Activated T-cell treated with anti-CD3 and anti-CD28 coated beads for 48 hours (primary cell): ENCODE data around the gene HDAC4.

Experiments used
- DNase-seq: peaks from one replicate; pipeline ENCODE4 v3.0.0-alpha.2; 2020; ENCODE audit warnings: low read depth

HDAC4 gene

DNA sequence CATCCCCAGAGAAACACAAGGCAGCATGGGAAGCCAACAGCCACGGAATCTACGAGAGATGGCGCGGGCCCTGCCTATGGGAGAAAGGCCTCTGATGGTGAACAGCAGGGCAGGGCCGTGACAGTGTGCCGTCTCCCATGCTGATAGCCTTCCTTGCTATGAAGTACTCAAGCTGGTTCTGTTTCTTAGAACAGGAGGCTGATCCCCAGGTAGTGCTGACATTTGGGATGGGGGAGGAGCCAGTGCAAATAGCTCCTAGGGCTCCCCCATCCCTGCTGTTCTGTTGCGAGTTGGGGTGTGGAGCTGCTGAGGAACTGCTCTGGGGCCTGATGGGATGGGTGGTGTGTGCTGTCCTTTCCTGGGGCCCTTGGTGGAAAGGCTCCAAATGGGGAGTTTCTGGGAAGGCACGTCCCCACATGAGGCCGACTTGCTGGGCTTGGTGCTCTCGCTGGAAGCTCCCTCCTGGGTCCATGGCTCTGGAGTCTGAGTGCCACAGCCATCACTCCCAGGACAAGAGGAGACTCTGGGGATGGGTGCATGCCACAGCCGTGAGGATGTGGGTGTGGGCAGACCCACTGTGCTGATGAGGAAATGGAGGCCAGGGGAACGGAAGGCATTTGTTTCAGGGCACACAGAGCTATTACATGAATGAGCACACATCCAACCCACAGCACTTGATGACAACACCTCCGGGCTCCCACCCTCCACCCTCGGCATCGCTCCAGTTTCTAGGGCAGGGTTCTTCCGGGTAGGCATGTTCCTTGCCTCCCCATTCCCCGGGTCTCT is 246.8 kb downstream of the HDAC4 start:
- no peak for DNase-seq

GRCh38 chr2:239152916-239153305 is 247.9 kb downstream of the HDAC4 start:
- no peak for DNase-seq

DNA sequence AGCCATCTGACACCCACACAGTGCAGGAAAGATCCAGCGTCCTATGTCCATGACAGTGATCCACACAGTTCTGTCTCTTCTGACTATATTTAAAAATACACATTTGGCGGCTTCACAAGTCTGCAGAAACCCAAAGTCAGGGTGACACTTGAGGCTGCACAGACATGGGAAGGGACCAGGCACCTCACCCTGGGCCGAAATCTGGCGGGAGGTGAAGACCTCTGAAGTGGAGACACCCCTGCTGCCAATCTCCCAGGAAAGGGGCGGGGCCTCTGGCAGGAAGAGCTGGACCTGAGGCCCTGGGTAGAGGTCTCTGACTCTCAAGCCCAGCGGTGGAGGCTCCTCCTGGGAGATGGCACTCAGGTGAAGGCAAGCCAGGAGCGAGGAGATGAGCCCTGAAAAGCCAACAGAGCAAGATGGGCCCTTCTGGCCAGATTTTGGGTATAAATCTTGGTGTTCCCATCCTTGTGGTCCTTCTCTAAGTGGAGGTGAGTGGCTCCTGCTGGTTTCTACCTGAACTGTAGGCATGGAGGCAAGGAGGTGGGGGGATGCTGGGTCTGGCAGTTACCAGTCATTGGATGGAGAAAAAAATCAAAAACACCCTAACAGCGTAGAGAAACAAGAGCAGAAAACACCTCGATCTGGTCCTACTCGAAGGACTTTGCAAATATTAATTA is 248.4 kb downstream of the HDAC4 start:
- DNase-seq, result no peak

DNA sequence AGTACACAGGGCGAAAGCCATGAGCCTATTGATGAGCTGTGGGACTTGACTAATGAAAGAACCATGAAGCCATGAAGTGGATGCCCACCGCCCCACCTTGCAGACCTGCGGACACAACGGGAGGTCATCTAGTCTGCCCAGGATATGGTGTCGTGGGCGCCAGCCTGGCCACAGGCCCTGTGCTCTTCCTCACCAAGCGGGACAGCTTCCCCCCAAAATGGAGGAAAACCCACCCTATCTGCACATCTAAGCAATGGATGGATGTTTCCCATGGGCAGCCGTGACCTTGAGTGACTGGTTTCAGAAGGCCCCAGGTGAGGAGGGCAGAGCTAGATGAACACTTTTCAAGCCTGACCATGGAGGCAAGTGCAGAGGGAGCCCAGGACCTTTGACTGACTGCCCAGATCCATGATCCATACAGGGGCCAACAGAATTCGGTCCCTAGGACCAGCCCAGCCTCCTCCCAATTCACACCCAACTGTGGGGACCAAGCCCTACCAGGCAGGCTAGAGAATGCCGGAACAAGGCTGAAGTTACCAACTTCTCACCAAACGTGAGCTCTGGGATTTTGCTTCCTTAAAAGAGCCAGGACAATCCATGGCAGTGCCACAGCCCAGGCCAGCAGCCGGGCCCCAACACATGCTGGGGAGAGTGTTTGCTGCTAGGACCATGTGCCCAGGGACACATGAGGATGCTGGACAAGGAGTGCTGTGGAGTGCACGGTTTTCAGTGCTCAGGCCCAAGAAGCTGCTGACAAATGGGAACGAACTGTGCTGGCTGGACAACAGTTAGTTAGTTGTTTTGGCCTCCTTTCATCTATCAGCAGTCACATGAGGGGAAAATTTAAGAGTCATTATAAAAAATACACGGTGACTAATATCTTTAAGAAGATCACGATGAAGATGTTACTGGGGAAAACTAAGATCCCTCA is 249.4 kb downstream of the HDAC4 start:
- DNase-seq, result no peak

GRCh38 chr2:239150125-239151011 is 250.5 kb downstream of the HDAC4 start:
- no peak for DNase-seq

DNA sequence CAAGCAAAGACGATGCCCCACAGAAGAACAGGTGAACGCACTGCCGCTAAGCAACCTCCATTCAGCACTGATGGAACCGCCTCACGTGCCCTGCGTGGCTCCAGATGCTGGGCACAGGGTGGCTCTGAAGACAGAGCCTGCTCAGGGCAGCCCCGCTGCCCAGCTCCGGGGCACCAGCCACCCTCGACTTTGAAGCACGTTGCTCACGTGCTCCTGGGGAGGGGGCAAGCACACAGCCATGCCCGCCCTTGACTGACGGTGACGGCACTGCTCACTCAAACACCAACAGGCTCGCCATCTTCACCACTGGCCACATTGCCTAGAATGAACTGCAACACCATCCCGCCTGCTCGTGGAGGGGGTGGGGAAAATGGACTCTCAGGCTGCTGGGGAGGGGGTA is 251.3 kb downstream of the HDAC4 start:
- DNase-seq, result no peak

DNA sequence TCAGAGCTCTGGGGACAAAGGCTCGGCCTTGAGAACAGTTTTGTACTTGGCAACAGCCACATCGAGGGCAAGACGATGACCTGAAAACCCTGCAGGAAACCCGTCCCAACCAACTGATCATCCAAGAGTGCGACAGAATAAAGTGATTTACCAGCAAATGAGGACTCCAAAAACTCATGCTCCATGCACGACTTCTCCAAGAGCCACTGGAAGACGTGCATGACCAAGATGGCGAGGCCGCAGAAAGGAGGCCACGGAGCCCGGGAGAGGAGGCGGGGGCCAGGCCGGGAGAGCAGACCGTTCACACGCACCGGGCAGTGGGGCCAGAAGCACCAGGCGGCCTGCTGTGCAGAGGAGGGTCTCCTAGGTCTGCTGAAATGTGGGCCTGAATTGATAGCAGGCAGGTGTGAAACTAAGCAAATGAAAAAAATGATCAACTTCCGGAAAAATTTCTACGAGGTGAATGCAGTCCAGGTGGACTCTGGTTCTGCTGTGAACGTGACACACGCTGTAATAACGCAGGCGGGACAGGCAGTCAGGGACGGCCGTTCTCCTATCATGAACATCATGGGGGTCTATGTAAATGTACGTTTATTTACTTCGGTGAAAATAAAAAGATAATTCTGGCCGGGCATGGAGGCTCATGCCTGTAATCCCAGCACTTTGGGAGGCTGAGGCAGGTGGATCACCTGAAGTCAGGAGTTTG is 252.2 kb downstream of the HDAC4 start:
- no peak for DNase-seq

DNA sequence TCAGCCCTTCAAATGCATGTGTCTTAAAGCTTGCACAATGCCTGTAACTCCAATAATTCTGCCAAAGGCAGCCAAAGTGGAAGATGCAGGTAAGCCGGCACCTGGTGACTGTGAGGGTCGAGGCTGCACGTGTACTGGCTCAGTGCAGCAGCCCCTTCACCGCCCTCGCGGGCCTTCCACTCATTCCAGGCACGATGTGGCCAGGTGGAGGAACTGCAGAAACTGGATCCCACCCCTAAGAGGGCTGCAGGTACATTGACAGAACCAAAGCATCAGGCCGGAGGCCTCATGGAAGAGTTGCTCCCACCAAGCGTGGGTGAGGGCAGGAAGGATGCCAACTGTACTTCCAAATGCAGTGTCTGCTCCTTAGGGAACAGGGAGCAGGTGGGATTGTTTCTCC is 253.4 kb downstream of the HDAC4 start:
- DNase-seq, result no peak

- no peak for DNase-seq
These were observed 254.1 kb downstream of the HDAC4 start for GRCh38 chr2:239146741-239147181.

- DNase-seq, result no peak
These were observed 254.7 kb downstream of the HDAC4 start for GRCh38 chr2:239146011-239146641.

- DNase-seq, result no peak
These were observed 255.2 kb downstream of the HDAC4 start for GRCh38 chr2:239145601-239146000.

GRCh38 chr2:239145106-239145505 is 255.7 kb downstream of the HDAC4 start:
- DNase-seq, result no peak

GRCh38 chr2:239144713-239144999 is 256.2 kb downstream of the HDAC4 start:
- no peak for DNase-seq

GRCh38 chr2:239143858-239144712 is 256.7 kb downstream of the HDAC4 start:
- DNase-seq, result no peak

DNA sequence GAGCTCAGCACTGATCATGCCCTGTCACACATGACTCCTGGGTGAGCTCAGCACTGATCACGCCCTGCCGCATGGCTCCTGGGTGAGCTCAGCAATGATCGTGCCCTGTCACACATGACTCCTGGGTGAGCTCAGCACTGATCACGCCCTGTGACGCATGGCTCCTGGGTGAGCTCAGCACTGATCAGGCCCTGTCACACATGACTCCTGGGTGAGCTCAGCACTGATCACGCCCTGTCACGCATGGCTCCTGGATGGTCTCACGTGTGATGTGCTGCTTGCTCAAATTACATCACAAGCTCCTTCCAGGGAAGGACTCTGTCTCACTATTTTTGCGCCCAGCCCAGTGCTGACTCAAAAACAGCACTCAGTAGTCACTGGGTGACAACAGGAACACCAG is 258.0 kb downstream of the HDAC4 start:
- no peak for DNase-seq

DNA sequence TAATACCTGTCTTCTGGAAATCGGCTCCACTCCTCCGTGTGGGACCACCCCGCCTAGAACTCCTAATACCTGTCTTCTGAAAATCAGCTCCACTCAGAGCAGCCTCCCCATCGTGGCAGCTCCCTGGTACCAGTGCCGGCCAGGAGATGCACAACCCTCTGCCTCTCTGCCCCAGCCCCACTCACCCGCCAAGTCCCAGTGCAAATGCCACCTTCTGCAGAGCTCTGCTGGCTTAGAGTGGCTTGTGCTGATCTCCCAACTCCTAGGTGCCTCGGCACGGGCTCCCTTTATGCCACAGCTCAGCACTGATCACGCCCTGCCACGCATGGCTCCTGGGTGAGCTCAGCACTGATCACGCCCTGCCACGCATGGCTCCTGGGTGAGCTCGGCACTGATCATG is 258.5 kb downstream of the HDAC4 start:
- no peak for DNase-seq

GRCh38 chr2:239141021-239141760 is 259.6 kb downstream of the HDAC4 start:
- DNase-seq, result no peak

DNA sequence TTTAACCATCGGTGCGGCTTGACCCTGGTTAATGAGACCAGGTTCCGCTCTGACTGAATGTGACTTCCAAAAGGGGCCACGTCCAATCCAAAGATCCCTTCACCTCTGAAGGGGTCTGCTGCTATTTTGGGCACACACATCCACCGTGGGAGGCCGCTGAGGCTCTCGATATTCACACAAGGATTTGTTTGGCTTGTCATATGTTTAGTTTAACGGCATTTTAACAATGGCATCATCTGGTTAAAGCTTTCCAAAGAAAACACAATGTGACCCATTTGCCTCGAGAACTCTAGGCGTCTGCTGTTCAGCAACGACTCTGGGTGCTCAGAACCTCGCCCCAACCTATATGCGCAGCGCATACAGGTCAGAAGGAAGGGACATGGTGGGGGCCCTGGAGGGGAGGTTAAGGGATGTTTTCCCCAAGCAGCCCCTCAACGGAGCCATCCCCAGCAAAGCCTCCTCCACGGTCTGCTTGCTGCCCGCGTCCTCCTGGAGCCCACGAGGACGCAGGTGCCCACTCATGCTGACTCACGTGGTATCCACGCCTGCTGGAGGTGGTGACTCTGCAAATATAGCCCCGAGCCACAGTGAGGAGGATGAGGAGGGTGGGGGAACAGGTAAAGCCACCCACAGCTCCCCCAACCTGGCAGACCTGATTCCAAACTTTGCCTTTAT is 260.3 kb downstream of the HDAC4 start:
- no peak for DNase-seq
